CD4-positive, alpha-beta T cell (primary cell): ENCODE data around the gene IRS2. TPM values are rescaled to one million over a fixed set of nuclear protein-coding genes. Genes with fewer than 3 reads are reported as not detected.

Experiments
- ATAC-seq: fragments of 200-7000 bp; cut with Tn5 transposase; one replicate; pipeline ENCODE4 v1.10.0; 2022; ENCODE audit warnings: mild to moderate bottlenecking; ENCODE audit not compliant: poor library complexity
- CTCF ChIA-PET: fragments of 350-600 bp; sonication (Branson Sonifier 250); formaldehyde crosslinking; loops from one replicate; lab custom pipeline; 2021; ENCODE audit warnings: antibody characterized with exemption, inconsistent platforms; lab: Charles Lee
- POLR2A ChIA-PET: fragments of 350-600 bp; sonication (Branson Sonifier 250); formaldehyde crosslinking; loops from one replicate; lab custom pipeline; 2021; ENCODE audit warnings: antibody characterized with exemption, inconsistent platforms; lab: Charles Lee
- DNase-seq, 14 experiments: peaks; one replicate each; pipeline ENCODE4 v3.0.0-alpha.2; 2013 to 2020; ENCODE audit warnings: mixed read lengths in 2 of 14
- H3K27ac ChIP-seq, 2 donors: one replicate each; pipeline versions ENCODE4 v1.5.1 to v1.7.0; 2013; ENCODE audit warnings: low read length in 2 of 2, low read depth in 1 of 2, mild to moderate bottlenecking in 1 of 2
- H3K27me3 ChIP-seq, 2 experiments: 1 replicate in 1 of 2; 2 replicates in 1 of 2; pipeline versions ENCODE4 v1.6.1 to v1.7.0; 2013; ENCODE audit warnings: low read length in 2 of 2, control low read depth in 1 of 2, mild to moderate bottlenecking in 1 of 2, moderate library complexity in 1 of 2; ENCODE audit not compliant: insufficient read depth in 2 of 2, control insufficient read depth in 1 of 2
- H3K36me3 ChIP-seq: one replicate; pipeline ENCODE4 v1.6.1; 2013; ENCODE audit warnings: low read length, control low read depth; ENCODE audit not compliant: insufficient read depth
- H3K4me1 ChIP-seq: one replicate; pipeline ENCODE4 v1.6.1; 2013; ENCODE audit warnings: low read length, control low read depth; ENCODE audit not compliant: insufficient read depth
- H3K4me3 ChIP-seq: one replicate; pipeline ENCODE4 v1.5.1; 2013; ENCODE audit warnings: mild to moderate bottlenecking, low read length, moderate library complexity
- H3K9me3 ChIP-seq, 2 experiments: 1 replicate in 1 of 2; 2 replicates in 1 of 2; pipeline versions ENCODE4 v1.6.1 to v1.7.0; 2013; ENCODE audit warnings: low read length in 2 of 2, mild to moderate bottlenecking in 2 of 2, control low read depth in 1 of 2, moderate library complexity in 1 of 2; ENCODE audit not compliant: control insufficient read depth in 1 of 2, insufficient read depth in 1 of 2
- H3K27ac Mint-ChIP-seq: one replicate; pipeline ENCODE4 v1.8.0; 2020; ENCODE audit warnings: mixed read lengths
- H3K27me3 Mint-ChIP-seq: one replicate; pipeline ENCODE4 v1.8.0; 2021; ENCODE audit warnings: mixed read lengths
- H3K36me3 Mint-ChIP-seq: one replicate; pipeline ENCODE4 v1.8.0; 2021; ENCODE audit warnings: low read depth, mixed read lengths
- H3K4me1 Mint-ChIP-seq: one replicate; pipeline ENCODE4 v1.8.0; 2021; ENCODE audit warnings: low read depth, mixed read lengths
- H3K4me3 Mint-ChIP-seq: one replicate; pipeline ENCODE4 v1.8.0; 2020; ENCODE audit warnings: mild to moderate bottlenecking, mixed read lengths
- H3K9me3 Mint-ChIP-seq: one replicate; pipeline ENCODE4 v1.8.0; 2020; ENCODE audit warnings: mixed read lengths
- CTCF ChIP-seq: fragments of 200-600 bp; IDR thresholded peaks from one replicate; pipeline ENCODE4 v1.8.0; 2022; ENCODE audit warnings: antibody characterized with exemption, mild to moderate bottlenecking
- intact Hi-C, 2 experiments: fragments of 100-400 bp; cut with DNase I in 1 of 2; cut with micrococcal nuclease in 1 of 2; formaldehyde crosslinking; loops; one replicate each; pipeline versions ENCODE4 v1.15.1 to v1.9.0; 2023 to 2025; cut with DNase I, micrococcal nuclease
- total RNA-seq, 174 experiments: library from RNA in 2 of 174; stranded (reverse) in 2 of 174; gene quantifications; one replicate each; pipeline ENCODE4 v1.2.3 and lab custom pipeline; 2021 to 2026

The IRS2 gene
- total RNA-seq, 2 experiments from 2014 or later, result 188 to 193 TPM

DNA sequence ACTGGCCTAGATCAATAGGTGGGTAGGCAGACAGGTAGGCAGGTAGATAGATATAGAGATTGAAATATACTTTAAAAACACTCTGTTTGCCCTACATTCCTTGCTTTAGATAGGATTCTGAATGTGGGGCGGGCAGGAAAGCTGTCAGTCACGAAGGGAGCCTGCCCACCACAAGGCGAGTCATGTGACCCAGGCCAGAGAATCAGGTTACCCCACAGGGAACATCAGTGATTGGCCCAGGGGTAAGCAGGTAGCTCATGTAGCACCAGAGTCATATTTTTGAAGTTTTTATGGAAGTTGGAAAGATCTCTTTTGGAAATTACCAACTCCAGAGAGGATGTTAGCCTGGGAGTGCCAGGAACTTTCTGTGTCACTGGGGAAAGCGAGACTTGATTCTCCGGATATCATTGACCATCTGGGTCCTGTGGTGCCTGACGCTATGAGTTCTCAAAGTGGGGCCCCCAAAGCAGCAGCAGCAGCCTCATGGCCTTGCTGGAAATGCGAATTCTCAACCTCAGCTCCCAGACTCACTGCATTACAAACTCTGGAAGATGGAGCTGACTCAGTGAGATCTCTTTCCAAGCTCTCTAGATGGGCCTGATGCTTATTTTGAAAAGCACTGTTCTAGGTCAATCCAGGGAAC, 60.3 kb downstream of the IRS2 start:
- H3K27ac ChIP-seq, result no peak overlapping the region
- H3K9me3 Mint-ChIP-seq, result no peaks in the 10 kb centered on the region
- ATAC-seq, result no peak
- no peak overlapping the region for H3K27ac Mint-ChIP-seq
- ChIA-PET CTCF (no interaction called here), POLR2A (no interaction called here)
- no peaks in the 10 kb centered on the region for H3K4me1 Mint-ChIP-seq
- intact Hi-C loops, result no loop called here
- no peaks in the 10 kb centered on the region for H3K27me3 ChIP-seq
- no peaks in the 10 kb centered on the region for H3K4me1 ChIP-seq
- H3K36me3 ChIP-seq, result no peaks in the 10 kb centered on the region
- DNase-seq, result no peak
- no peak overlapping the region for H3K4me3 Mint-ChIP-seq
- H3K27me3 Mint-ChIP-seq, result peaks cover 13% of the 10 kb centered on the region
- H3K4me3 ChIP-seq, result no peak overlapping the region
- H3K36me3 Mint-ChIP-seq, result no peaks in the 10 kb centered on the region
- TF ChIP-seq CTCF, result no peak
- no peaks in the 10 kb centered on the region for H3K9me3 ChIP-seq

GRCh38 chr13:109725297-109725696, 61.1 kb downstream of the IRS2 start:
- no peak for DNase-seq
- Histone ChIP-seq H3K36me3 (no peaks in the 10 kb centered on the region), H3K9me3 (no peaks in the 10 kb centered on the region), H3K4me1 (no peaks in the 10 kb centered on the region), H3K27ac (no peak overlapping the region), H3K4me3 (no peak overlapping the region), H3K27me3 (no peaks in the 10 kb centered on the region)
- ChIA-PET POLR2A (no interaction called here), CTCF (no interaction called here)
- H3K36me3 Mint-ChIP-seq, result no peaks in the 10 kb centered on the region
- TF ChIP-seq CTCF, result no peak
- no peaks in the 10 kb centered on the region for H3K9me3 Mint-ChIP-seq
- no peaks in the 10 kb centered on the region for H3K4me1 Mint-ChIP-seq
- peaks cover 13% of the 10 kb centered on the region for H3K27me3 Mint-ChIP-seq
- no peak overlapping the region for H3K4me3 Mint-ChIP-seq
- H3K27ac Mint-ChIP-seq, result no peak overlapping the region
- intact Hi-C loops, result no loop called here
- no peak for ATAC-seq

- H3K36me3 ChIP-seq, result no peaks in the 10 kb centered on the region
- POLR2A ChIA-PET, result no interaction called here
- no peak overlapping the region for H3K4me3 Mint-ChIP-seq
- peaks cover 11% of the 10 kb centered on the region for H3K27me3 Mint-ChIP-seq
- no peaks in the 10 kb centered on the region for H3K9me3 Mint-ChIP-seq
- H3K9me3 ChIP-seq, result no peaks in the 10 kb centered on the region
- no peaks in the 10 kb centered on the region for H3K4me1 ChIP-seq
- no peak overlapping the region for H3K27ac Mint-ChIP-seq
- TF ChIP-seq CTCF, result no peak
- H3K27ac ChIP-seq, result no peak overlapping the region
- H3K27me3 ChIP-seq, result no peaks in the 10 kb centered on the region
- H3K4me3 ChIP-seq, result no peak overlapping the region
- ATAC-seq, result no peak
- CTCF ChIA-PET, result no interaction called here
- H3K4me1 Mint-ChIP-seq, result no peaks in the 10 kb centered on the region
- intact Hi-C loops, result no loop called here
- no peaks in the 10 kb centered on the region for H3K36me3 Mint-ChIP-seq
- no peak for DNase-seq
Observed at GRCh38 chr13:109724603-109725002, 61.8 kb downstream of the IRS2 start.
